NCI-H524 (cell line): ENCODE measurements around the gene TEAD1.

ENCODE experiments used
- DNase-seq, 2 experiments: peaks; one replicate each; lab custom pipeline; 2025; lab: John Stamatoyannopoulos, UW

The TEAD1 gene

DNA sequence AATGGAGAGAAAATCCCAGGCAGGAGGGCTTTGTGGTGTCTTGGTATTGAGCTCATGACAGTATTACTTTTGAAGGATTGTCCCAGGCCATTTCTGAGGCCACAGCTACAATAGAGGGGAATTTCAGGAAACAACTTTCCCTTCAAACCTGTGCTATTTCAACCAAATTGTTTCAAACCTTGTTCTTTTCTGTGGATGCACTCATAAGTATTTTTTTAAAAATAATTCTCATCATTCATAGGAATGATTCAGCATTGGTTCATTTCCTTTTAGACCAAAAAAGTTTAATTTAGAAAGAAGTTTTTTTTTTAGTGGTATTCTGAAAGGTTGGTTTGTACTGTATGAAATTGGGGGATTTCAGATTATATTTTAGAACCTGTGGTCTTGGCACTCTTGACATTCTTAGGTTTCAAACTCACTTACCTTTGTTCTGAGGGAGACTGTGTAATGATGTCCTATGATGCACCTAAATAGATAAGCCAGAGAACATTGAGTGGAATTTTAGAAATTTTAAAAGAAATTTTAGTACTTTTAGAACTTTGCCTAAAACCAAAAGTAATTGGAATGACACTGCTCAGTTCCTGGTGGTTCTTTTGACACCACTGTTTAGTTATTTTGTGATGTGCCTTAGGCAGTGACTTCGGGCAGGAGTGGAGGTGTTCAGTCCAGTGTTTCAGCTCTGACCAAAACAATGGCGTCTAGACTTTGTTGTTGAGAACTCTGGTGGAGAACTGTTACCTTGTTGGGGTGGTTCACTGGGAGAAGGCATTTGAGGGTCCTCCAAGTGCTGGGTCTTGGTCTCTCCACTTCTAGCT lies 12.2 kb downstream of the TEAD1 start:
- no peak for DNase-seq

GRCh38 chr11:12687216-12687623 lies 13.0 kb downstream of the TEAD1 start:
- DNase-seq: no peak

DNA sequence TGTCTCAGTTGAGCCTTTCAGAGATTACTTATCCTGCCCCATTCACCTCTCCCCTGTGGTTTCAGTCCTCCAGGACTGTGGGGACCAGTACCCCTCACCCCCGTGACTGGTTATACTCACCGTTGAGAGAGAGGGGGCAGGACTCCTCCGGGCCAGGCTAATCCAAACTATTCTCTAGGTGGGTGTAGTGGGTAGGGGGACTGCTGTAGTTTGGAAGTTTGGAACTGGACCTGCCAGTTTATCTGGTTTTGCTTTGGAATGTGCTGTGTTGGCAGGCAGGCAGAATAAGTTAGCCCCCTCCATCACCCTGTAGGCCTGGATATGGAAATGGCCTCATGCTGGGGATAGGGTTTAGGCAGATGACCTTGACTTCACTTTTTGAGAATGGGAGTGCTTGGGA lies 13.5 kb downstream of the TEAD1 start:
- no peak for DNase-seq

DNA sequence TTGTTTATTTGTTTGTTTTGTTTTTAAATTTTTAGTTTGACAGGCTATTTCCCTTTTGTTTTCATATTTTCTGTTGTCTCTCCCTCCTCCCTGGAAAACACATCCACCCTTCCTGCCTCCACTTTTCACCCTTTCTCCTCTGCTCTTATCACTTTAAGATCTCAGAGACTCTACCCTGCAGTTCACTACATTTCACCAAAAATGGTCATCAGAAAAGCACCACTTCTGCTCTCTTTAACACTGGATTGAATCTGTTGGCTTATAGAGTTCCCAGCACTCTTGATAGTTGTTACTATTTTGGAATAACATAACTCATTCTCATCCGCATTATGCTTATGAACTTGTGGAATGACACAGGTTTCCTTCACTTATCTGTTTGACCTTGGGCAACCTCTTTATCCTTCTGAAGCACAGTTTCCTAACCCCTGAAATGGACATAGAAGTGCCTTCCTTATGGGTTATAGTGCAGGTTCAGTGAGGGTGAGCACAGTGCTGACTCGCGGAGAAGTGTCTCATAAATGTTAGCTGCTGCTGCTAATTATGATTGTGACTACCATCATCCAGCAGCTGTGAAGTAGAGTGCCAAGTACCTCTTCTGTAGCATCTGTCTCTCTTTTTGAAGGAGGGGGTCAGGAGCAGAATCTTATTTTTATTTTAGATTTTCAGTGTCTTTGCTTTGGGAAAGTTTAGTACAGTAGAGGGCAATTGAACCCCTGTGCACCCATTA lies 15.0 kb downstream of the TEAD1 start:
- peak in 1 of 2 experiments; percentile 72 for DNase-seq

- DNase-seq: no peak
Measured at GRCh38 chr11:12690663-12691062, 16.4 kb downstream of the TEAD1 start.

DNA sequence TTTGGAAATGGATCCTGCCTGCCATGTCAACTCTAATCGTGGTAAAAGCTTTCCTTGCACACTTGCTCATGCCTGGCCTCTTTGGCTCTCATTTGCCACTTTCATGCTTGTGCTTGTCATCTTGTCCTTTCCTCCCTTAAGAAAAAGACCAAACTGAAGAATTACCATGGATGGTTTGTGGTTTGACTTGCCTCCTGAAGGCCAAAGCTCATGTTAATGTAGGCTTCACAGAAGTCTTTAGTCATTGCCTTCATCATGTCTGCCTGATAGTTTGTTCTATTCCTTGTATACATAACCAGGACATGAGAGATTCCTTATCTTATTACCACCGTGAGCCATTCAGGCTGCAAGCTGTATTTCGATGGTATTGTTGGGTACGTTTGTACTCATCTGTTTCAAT lies 17.3 kb downstream of the TEAD1 start:
- DNase-seq: no peak

DNA sequence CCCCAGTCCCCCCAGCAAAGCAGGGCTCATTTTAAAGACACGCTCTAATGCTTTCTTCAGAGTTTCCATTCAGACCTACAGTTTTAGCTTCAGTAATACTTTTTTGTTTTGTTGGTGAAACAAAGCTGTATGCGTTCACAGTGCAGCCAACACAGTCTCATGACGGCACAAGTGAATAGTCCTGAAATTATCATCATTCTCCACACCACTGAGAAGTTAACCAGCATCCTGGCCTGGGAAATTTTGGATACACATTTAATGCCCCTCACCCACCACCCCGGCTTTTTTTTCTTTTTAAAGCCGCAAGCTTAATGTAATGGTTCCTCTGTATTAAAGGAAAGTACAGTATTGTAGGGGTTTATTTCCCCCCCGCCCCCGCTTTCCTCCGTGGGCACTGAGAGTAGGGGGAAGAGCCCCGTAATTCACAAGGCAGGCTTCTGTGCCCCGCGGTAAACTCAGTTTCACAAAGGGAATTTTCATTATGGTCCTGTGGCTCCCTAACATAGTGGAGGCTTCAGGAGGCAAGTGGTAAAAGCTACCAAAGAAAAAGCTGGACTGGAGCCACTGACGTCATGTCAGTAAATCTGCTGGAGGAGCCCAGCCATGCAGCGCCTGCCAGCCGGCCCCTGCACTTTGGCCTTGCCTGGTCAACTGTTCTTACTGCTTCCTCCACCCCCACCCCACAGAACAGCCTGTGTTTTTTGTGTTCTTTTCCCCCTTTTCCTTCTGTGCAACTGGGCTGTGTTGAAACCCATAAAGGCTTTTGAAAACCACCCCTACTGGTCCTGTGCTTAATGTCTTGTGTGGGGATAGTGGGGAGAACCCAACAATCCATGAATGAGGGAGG lies 18.2 kb downstream of the TEAD1 start:
- DNase-seq: peak in 1 of 2 experiments; percentile 18

DNA sequence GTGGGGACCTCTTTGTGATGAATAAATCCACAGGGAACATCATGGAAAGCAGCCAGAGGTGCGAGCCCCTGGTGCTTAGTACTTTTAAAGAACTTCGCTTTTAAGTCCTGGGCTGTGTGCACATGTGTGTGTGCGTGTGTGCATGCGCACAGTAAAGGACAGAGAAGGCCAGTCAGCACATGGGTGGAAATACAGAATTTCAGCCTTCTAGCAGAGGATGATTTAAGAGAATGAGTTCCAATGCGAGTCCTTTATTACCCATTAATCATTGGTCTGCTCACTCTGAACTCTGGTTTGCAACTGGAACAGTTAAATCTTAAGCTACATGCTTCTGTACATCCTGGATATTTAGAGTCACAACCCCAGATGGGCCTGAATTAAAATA lies 18.9 kb downstream of the TEAD1 start:
- DNase-seq: no peak

GRCh38 chr11:12693479-12694182 lies 19.4 kb downstream of the TEAD1 start:
- peak in 1 of 2 experiments; percentile 50 for DNase-seq

DNA sequence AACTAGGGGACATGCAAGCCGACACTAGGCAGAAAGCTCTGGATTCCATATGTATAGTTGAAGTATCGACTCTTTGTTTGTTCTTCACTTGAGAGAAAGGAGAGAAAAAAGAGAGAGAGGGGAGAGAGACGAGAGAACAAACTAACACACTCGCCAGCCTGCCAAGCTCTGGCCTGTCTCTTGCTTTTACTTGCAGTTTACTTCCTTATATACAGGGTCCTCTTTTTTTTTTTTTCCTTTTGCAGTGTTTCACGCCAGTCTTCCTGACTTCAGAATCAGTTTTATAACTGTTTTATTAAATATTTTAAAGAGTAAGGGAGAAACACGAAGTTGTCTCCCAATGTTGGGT lies 19.9 kb downstream of the TEAD1 start:
- DNase-seq: no peak

DNA sequence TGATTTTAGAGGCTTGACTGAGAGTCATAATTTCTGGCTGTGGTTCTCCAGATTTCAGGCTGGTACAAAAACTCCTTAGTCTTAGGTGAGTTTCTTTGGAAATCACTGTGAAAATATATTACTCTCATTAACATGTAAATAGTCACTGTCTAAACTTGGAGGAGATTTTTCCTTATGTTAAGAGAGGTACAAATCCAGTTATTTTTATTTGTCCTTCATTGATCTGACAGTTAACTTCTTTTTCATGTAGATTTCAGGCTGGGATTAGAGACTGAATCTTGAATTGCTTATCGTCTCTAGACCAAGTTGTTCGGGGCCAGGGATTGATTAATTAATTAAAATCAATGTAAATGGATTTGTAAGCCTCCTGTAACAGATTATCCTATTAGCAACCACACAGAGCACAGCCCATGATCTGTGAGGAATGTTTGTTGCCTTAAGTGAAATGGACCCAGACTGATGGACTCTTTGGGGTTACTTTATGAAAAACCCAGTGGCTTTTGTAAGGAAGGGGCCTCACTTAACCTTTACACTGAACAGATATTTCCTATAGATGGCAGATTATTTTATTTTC lies 21.1 kb downstream of the TEAD1 start:
- DNase-seq: no peak

GRCh38 chr11:12695873-12696272 lies 21.7 kb downstream of the TEAD1 start:
- DNase-seq: no peak

DNA sequence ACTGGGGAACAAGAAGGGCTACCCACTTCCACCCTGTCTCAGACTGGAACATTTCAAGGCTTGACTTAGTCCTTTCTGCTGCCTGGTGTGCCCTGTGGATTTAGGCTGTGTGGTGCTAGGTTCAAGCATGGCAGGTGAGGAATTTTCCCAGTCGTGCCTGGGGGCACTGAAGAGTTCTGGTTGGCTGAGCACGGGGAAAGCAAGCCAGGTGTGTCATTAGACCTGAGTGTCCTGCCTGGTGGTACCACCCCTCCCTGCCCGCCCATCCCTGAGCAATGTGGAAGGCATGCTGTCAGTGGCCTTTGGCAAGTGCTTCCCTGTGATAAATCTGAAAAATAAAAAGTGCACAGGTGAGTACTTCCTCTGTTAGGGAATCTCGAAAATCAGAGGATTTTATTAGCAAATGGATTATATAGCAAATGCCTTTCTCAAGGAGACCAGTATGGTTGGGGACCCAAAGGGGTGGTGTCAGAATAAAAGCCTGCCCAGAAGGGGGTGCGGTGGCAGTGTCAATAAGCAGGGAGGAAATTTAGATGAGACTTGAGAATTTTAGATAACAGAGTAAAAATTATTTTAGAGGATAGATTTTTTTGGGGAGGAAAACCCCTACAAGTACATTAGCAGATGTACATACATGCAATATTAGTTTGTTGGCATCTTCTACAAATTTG lies 22.8 kb downstream of the TEAD1 start:
- DNase-seq: no peak

GRCh38 chr11:12698048-12698447 lies 23.8 kb downstream of the TEAD1 start:
- no peak for DNase-seq

- DNase-seq: no peak
Measured at GRCh38 chr11:12701811-12702592, 27.8 kb downstream of the TEAD1 start.

DNA sequence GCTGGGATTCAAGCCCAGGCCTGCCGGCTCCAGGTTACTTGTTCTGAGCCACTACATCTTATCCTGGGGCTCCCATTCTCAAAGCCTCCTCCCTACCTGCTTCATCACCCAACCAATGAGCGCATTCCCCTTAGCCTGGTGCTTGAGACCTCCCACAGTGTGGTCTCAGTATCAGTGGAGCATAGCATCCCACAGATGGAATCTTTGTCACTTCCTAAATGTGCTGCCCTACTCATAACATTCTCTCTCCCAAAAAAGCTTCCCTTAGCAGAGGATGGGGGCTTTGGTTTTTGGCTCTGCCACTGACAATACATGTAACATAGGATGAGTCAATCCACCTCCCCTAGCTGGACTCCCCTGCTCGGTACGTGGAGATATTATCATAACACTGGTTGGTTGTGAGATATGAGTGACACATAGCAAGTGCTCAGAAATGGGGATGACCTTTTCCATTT lies 28.8 kb downstream of the TEAD1 start:
- no peak for DNase-seq

DNA sequence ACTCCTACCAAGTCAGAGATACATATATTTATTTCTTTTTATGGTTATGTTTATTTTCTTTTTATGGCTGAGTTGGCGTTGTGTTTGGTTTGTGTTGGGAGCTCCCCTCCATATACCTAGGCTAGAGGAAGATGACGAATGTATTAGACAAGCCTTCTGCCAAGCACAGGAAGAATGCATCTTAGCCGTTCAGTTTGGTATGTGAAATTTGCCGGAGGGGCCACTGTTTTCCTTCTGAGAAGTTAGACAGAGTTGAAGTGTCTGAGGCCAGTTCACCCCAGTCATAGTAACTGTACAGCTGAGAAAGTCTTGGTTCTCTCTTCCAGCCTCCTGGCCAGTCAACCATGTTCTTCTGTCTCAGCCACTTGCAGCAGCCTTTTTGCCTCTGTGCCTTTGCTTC lies 29.8 kb downstream of the TEAD1 start:
- no peak for DNase-seq

DNA sequence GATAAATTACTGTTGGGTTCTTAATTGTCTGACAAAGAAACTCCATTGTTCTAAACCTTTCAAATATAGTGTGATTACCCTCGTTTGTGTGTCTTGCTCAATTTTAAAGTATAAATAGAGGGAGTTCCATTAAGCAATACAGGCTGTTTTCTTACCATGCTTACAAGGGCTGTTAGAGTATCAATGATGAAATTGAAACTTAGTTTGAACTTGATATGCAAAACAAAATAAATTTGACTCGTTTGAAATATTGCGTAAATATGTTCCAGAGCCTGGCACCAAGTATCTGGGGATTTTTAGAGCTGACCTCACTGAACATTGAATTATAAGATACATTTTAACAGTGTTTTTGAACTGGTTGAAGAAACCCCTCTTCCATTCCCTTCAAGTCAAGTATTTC lies 31.7 kb downstream of the TEAD1 start:
- no peak for DNase-seq

GRCh38 chr11:12706545-12707499 lies 32.6 kb downstream of the TEAD1 start:
- DNase-seq: peak in 1 of 2 experiments; percentile 24
